HG02610 (cell line): ENCODE results near the gene TTC6.
"Not testable (repeated sequence)": the region's sequence is repeated elsewhere in the genome, so short reads cannot be mapped to it uniquely, and the experiment has no call there.

ENCODE experiments used
- ATAC-seq: cut with Tn5 transposase; IDR thresholded peaks from one replicate; pipeline ENCODE4 v1.9.1; 2021; ENCODE audit warnings: mild to moderate bottlenecking, moderate library complexity; ENCODE audit not compliant: unreplicated experiment

The TTC6 gene

DNA sequence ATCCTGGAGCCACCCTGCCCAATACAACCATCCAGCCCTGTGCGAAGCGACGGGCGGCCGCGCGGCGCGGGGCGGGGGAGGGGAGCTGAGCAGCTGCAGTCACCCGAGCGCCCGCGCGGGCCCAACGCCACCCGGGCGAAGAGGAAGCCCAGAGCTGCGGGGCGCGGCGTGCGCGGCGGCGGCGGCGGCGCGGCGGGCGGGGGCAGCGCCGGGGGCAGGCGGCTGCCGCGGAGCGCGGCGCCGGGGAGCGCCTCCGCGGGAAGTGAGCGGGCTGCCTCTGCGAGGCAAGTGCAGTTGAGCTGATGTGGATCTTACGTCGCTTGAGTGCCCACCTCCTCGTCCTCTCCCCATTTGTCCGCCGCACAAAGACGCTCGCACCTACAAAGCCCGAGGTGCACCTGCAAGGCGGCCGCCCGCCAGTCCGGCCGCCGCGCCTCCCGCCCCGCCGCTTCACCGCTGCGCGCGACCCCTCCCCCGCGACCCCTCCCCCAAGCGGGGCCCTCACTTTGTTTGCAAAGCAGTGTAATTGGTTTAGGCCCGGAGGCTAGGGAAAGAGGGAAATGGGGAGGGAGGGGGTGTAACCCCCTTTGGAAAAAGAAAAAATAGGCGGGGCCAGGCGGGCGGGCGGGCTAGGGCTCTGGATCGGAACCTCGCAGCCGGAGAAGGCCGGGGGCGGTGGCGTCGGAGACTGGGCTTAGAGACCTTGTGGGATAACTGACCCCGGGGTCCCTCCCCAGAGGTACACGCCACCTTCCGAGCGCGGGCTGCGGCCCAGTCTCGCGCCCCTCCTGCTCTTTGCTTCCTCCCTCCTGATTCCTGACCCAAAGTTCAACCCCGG, at the start of gene TTC6, which contains the start of gene FOXA1:
Gene TTC6, plus strand, starts transcription at position 659 of the 838 bp plus-strand sequence. CDS start 26,436 bp downstream, outside the sequence.
Gene FOXA1, minus strand, starts transcription at position 279 of the 838 bp plus-strand sequence. Its CDS starts 277 bp downstream, at position 2.
- no peak for ATAC-seq

DNA sequence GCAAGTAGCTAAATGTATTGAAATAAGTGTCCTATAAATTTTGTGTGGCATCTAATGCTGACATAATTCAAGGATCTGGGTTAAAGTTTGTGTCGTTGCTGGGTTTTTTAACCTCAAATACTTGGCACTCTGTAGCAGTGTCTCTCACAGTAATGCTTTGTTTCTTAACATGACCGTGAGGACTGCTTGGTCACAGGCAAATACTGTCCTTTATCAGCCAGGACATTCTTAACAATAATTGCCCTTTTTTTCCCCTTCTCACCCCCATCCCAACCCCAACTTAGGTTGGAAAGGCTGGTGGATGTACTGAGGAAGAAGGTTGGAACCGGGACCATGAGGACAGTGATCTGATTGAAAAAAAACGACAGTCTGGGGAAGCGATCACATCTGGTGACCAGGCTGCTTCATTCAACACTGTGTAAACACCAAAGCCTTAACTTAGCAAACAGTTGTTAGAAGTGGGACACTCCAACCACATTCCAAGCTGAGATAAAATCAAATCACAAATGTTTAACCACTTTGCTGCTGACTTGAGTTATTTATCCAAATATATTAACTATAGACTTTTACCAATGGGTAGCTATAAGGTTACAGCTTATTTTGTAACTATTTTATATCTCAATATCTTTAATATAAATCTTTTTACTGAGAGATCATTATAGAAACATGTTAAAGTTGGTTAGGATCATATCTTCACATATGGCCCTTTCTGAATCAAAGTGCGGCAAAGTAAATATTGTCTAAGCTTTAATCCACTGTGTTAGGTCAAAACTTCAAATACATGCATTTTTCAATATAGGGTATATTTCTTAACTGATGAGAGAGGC, 48.6 kb upstream of the TTC6 start:
- no peak for ATAC-seq

- ATAC-seq = no peak
Measured at GRCh38 chr14:37550511-37550910, 44.9 kb upstream of the TTC6 start.

DNA sequence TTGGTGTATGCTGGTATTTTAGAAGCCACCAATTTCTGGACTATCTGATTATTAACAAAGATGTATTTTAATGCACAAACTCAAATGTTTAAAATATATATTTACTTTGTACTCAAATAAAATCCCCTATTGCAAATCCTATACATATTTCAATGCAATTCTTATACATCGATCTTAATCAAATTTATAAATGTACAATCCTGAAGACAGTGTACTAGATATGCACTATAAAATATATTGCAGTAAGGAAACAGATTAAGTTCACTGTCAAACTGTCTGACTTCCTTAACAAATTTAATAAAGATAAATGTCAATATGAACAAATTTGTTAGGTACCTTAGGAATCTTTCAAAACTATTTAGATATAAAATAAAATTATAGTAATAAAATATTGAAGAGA, 44.3 kb upstream of the TTC6 start:
- no peak for ATAC-seq

- no peak for ATAC-seq
Measured at GRCh38 chr14:37553935-37554550, 41.4 kb upstream of the TTC6 start.

- not testable (repeated sequence) for ATAC-seq
Measured at GRCh38 chr14:37555596-37555995, 39.8 kb upstream of the TTC6 start.

DNA sequence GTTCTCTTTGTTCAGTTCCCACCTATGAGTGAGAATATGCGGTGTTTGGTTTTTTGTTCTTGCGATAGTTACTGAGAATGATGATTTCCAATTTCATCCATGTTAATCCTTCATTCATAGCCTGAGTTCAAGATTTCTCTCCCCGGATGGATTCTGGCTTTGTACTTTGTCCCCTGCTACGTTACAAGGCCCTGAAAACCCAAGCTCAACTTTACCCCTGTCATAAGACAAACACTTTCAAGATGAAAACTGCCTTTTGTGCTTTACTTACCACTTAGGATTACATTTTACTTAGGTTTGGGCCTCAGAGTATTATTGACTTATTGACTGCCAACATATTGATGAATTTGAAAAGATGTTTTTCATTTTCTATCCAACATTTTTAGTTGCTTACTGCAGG, 36.7 kb upstream of the TTC6 start:
- no peak for ATAC-seq

DNA sequence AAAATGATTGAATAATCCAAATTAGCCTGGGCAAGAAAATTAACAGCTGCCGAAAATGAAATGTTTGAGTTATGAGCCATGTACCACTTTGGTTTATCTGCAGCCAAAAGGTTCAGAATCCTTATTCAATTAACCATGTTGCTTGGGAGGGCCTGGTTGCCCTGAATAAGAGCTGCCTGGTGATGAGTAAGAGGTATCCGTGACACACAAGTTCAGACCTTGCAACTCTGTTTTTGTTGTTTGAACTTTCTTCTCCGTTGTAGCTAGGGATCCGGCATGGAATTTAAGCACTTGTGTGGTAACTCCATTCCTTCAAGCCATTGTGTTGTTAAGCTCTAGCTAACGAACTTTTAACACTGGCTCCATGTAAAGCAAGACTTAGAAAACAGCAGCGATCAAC, 36.0 kb upstream of the TTC6 start:
- ATAC-seq = no peak

DNA sequence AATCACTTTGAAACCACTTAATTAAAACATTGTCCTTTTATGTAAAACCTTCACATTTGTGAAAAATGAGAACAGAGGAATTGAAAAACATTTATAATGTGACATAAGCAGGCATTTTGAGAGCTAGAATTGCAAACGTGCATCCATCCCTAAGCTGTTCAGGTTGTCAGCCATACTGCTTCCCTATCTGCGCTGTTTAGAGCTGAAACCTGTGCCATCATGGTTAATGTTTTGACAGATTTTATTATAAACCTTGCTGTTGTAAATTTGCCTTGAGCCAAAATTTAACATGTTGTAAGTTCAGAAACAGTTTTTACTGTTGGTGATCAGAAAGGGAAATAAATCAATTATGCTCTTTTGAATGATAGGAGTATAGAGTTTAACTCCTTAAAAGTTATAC, 32.2 kb upstream of the TTC6 start:
- no peak for ATAC-seq

GRCh38 chr14:37565550-37565949, 29.9 kb upstream of the TTC6 start:
- ATAC-seq = no peak

DNA sequence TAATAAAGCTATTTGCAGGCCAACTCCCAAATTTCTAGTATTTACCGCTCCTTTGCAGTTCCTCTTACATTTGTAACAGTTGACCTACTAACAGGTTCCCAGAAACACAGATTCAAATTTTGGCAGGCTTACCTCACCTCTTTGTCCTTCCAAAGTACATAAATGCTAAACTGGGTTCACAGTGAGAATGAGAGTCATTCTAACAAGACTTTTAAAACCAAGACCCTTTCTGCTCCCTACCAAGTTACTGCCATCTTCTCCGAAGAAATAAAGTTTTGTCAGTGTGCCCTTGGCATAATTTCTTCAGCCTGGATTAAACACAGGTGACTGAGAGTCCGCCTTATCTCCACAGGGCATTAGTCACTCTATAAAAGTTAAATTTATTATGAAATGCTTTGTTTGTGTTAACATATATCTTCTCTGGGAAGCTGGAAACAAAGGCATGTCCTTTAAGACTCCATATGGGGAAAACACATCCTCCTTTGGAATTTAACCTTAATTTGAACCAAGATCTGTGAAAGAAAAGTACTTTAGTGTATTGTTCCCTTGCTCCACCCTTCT, 28.5 kb upstream of the TTC6 start:
- no peak for ATAC-seq

GRCh38 chr14:37569729-37570128, 25.7 kb upstream of the TTC6 start:
- ATAC-seq = no peak

- no peak for ATAC-seq
Measured at GRCh38 chr14:37571391-37571790, 24.0 kb upstream of the TTC6 start.

- ATAC-seq = no peak
Measured at GRCh38 chr14:37573356-37573755, 22.1 kb upstream of the TTC6 start.

DNA sequence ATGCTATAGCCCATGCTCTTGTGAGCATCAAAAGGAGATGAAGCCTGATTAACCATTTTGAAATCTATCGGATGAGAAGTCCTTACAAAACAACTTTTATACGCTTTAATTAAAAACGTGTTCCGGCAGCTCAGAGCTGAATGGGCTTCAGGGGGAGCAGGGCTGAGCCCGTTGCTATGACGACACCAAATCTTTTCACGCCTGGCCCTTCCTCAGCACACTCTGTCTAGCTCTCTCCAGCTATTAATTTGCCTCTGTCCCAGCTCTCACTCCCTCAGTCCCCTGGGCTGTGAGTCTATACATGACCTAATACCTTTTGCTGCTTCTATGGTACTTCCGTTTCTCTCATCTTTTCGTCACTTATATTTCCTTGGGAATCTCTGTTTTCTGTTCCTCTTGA, 16.2 kb upstream of the TTC6 start:
- no peak for ATAC-seq

- no peak for ATAC-seq
Measured at GRCh38 chr14:37580146-37580545, 15.3 kb upstream of the TTC6 start.

DNA sequence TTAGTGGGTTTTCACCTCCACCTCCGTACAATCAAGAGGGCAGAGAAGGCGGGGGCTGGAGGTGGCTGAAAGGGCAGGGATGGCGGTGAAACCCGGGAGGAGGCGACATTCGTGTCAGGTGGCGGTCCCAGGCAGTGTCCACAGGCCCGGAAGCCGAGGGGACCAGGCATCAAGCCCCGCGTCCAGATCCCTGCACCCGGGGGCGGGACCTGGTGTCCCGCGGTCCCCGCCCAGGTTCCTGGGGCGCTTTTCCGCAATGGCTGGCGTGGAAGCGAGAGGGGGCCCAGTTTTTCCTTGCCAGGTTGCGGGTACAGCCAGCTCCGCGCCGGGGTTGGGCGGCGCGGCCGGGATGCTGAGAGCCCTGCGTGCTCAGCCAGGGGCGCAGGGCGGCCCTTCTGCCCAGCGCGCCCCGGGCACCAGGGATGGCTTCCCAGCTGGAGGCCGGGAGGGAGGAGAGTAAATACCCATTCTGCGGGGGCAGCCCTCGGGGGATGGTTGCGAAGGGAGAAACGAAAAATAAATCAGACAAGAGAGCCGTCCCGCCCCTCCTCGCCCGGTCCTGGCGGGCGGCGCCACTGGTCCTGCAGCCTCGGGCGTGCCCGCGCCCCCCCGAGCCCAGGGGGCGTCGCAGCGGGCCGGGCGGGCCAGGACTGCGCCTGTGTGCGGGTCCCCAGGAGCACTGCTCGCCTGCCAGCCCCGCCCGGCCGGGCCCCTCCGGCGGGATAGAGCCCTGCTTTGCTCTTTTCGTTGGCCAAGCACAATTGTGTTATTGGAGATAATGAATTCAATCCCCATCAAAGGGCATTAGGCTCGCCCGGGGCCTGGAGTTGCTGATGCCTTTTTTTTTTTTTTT, 11.8 kb upstream of the TTC6 start:
- no peak for ATAC-seq

DNA sequence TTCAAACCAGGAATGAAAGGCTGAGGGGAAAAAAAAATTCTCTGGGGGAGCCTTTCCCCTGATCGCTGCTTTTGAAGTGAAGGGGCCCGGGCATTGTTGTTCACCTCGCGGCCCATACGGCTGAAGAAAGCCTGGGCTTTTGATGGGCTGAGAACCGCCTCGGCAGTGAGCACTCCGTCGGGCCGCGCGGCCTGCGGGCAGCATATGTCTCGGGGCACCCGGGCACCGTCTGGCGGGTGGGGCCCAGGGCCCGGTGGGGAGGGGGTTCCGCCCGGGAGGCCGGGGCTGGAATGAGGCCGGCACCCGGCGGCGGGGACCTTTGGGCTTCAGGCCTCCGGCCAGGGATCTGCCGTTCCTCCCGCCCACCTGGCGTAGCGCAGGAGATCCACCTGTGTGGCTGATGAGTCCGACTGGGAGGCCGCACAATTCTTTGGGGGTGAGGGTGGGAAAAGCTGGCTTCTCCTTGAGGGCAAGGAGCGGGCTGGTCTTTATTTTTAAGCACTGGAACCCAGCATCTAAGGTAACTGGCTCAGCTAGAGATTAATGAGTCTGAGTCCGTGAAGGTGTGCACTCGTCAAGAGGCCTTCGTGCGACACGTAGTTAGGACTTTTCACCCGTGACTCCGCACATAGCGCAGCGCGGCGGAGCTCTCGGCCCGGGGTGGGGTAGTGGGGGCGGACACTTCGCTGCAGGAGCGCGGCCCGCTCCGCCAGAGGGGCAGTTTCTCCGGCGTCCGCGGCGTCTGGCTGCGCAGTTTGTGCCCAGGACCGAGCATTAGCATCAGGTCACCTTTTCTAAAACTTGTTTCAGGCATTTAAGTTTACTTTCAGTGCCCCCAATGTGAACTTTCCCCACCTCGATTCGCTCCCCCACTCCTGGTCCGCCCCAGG, 11.0 kb upstream of the TTC6 start:
- ATAC-seq = no peak

GRCh38 chr14:37585101-37585511, 10.3 kb upstream of the TTC6 start:
- no peak for ATAC-seq
